ENCODE results near the gene COX19. TPM values are rescaled to one million over a fixed set of nuclear protein-coding genes. Genes with fewer than 3 reads are reported as not detected.

Gene COX19
- total and polyA plus RNA-seq, 2 experiments from 2014 or later: 18.1 to 18.3 TPM

DNA sequence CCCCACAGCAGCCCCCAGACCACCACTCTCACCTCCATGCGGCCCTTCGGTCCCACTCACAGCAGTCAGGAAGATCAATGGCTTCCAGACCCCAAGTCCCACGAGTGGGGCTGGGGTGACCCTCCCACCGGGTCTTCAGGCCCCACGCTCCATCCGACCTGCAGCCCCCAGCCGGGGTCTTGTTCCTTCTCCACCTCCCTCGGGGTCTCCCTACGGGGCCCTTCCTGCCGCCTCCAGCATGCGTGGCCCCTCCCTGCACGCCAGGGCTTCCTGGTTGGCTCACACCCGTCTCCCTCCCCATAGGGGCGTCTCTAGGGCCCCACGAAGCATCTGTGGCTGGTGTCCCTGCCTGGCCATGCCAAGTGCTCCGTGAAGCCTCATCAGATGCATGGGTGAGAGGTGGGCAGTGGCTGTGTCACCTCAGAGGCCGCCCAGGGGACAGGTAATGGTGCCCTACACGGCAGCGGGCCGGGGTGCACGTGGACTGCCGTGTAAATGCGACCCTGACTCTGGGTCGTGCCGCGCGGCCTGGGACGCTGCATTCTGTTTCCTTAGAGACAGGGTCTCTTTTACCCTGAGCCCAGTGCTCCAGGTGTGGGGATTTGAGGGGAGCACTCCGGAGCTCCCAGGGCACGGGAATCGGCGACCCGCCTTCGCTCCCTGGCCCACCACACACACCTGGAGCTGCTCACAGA lies 40.7 kb downstream of the COX19 start:
- TF ChIP-seq, protein P1, sequence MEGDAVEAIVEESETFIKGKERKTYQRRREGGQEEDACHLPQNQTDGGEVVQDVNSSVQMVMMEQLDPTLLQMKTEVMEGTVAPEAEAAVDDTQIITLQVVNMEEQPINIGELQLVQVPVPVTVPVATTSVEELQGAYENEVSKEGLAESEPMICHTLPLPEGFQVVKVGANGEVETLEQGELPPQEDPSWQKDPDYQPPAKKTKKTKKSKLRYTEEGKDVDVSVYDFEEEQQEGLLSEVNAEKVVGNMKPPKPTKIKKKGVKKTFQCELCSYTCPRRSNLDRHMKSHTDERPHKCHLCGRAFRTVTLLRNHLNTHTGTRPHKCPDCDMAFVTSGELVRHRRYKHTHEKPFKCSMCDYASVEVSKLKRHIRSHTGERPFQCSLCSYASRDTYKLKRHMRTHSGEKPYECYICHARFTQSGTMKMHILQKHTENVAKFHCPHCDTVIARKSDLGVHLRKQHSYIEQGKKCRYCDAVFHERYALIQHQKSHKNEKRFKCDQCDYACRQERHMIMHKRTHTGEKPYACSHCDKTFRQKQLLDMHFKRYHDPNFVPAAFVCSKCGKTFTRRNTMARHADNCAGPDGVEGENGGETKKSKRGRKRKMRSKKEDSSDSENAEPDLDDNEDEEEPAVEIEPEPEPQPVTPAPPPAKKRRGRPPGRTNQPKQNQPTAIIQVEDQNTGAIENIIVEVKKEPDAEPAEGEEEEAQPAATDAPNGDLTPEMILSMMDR (IDR thresholded peaks at IDR 0.05; ENCODE audit: low read depth, low read length): no peak
- Histone ChIP-seq H3K4me3 (no peak overlapping the region), H3K9me3 (ENCODE audit: low read depth) (no peaks in the 10 kb centered on the region), H3K27ac (no peak overlapping the region), H3K4me1 (ENCODE audit: low read depth) (no peaks in the 10 kb centered on the region), H3K36me3 (no peaks in the 10 kb centered on the region), H3K27me3 (no peaks in the 10 kb centered on the region)
- no peak for DNase-seq (ENCODE audit: low read depth in 1 of 2, low spot score in 1 of 2)

DNA sequence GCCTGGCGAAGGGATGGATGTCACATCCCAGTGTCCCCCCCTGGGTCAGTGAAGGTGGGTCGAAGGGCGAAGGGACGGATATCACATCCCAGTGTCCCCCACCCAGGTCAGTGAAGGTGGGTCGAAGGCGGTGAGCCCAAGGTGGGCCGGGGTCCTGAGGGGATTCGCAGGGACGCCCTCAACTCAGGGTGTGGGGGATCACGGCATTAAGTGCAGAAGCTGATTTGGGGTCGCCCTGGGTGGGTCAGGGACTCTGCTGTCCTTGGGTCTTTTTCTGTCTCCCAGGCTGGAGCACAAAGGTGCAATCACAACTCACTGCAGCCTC lies 42.7 kb downstream of the COX19 start:
- H3K27ac ChIP-seq: no peak overlapping the region
- no peaks in the 10 kb centered on the region for H3K36me3 ChIP-seq
- no peak overlapping the region for H3K4me3 ChIP-seq
- DNase-seq (ENCODE audit: low read depth in 1 of 2, low spot score in 1 of 2): no peak
- TF ChIP-seq, protein P1 (IDR thresholded peaks at IDR 0.05; ENCODE audit: low read depth, low read length): no peak
- H3K9me3 ChIP-seq (ENCODE audit: low read depth): no peaks in the 10 kb centered on the region
- H3K4me1 ChIP-seq (ENCODE audit: low read depth): no peaks in the 10 kb centered on the region
- no peaks in the 10 kb centered on the region for H3K27me3 ChIP-seq

- Histone ChIP-seq H3K4me3 (no peak overlapping the region), H3K36me3 (no peaks in the 10 kb centered on the region), H3K9me3 (ENCODE audit: low read depth) (no peaks in the 10 kb centered on the region), H3K27ac (no peak overlapping the region), H3K4me1 (ENCODE audit: low read depth) (no peaks in the 10 kb centered on the region), H3K27me3 (no peaks in the 10 kb centered on the region)
- DNase-seq (ENCODE audit: low read depth in 1 of 2, low spot score in 1 of 2): no peak
- TF ChIP-seq, protein P1 (IDR thresholded peaks at IDR 0.05; ENCODE audit: low read depth, low read length): no peak
Observed at GRCh38 chr7:931871-932650, 43.3 kb downstream of the COX19 start.

DNA sequence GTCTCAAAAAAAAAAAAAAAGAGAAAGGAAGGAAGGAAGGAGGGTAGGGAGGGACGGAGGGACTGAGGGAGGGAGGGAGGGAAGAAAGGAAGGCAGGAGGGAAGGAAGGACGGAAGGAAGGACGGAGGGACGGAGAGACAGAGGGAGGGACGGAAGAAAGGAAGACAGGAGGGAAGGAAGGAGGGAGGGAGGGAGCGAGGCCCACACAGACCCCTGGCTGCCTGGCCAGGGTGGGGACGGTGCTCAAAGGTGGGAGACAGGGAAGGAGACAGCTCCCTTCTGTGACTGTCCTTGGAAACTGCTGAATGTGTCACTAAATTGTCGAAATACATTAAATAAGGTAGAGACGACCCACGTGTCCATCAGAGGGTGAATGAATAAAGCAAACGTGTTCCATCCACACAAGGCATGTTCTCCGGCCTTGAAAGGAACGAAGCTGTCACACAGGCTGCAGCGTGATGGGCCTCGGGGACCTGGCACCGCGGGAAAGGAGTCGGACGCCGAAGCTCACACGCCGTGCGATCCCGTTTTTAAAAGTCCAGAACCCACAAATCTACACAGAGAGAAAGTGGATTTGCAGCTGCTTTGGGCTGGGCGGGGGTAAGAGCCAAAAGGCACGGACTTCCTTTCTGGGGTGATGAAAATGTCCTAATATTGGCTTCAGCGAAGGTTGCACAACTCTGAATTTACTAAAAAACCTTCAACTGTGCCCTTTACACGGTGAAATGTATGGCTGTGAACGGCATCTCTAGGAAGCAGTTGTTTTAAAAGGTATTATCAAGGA lies 44.2 kb downstream of the COX19 start:
- Histone ChIP-seq H3K27ac (no peak overlapping the region), H3K36me3 (no peaks in the 10 kb centered on the region), H3K4me3 (no peak overlapping the region), H3K27me3 (no peaks in the 10 kb centered on the region), H3K4me1 (ENCODE audit: low read depth) (no peaks in the 10 kb centered on the region), H3K9me3 (ENCODE audit: low read depth) (no peaks in the 10 kb centered on the region)
- DNase-seq (ENCODE audit: low read depth in 1 of 2, low spot score in 1 of 2): no peak
- TF ChIP-seq, protein P1 (IDR thresholded peaks at IDR 0.05; ENCODE audit: low read depth, low read length): no peak

GRCh38 chr7:929311-929711 lies 46.0 kb downstream of the COX19 start:
- no peaks in the 10 kb centered on the region for H3K36me3 ChIP-seq
- H3K4me3 ChIP-seq: no peak overlapping the region
- no peaks in the 10 kb centered on the region for H3K4me1 ChIP-seq (ENCODE audit: low read depth)
- no peaks in the 10 kb centered on the region for H3K9me3 ChIP-seq (ENCODE audit: low read depth)
- no peaks in the 10 kb centered on the region for H3K27me3 ChIP-seq
- TF ChIP-seq, protein P1 (IDR thresholded peaks at IDR 0.05; ENCODE audit: low read depth, low read length): no peak
- no peak overlapping the region for H3K27ac ChIP-seq
- DNase-seq (ENCODE audit: low read depth in 1 of 2, low spot score in 1 of 2): no peak

Measured in cardiac muscle cell (in vitro differentiated cells and primary cell).